Stomach (tissue), 4 donors: ENCODE measurements around the gene HAUS1.

Experiments used
- CTCF ChIP-seq, 7 experiments: fragments of 450-650 bp in 4 of 7; fragments of 200-600 bp in 3 of 7; sonication (generic) in 3 of 7; IDR thresholded peaks; one replicate each; pipeline ENCODE4 v1.5.1; 2016 to 2019; ENCODE audit warnings: antibody characterized with exemption in 7 of 7, control low read depth in 2 of 7, mild to moderate bottlenecking in 1 of 7
- EP300 ChIP-seq: sonication (generic); formaldehyde crosslinking; IDR thresholded peaks from one replicate; pipeline ENCODE4 v1.6.1; 2017; ENCODE audit warnings: antibody characterized with exemption
- POLR2A ChIP-seq, 4 donors: fragments of 450-650 bp; IDR thresholded peaks; one replicate each; pipeline ENCODE4 v1.6.1; 2016; ENCODE audit warnings: antibody characterized with exemption in 4 of 4, control low read depth in 2 of 4, mild to moderate bottlenecking in 1 of 4, moderate library complexity in 1 of 4
- POLR2AphosphoS5 ChIP-seq, 3 donors: sonication (generic); formaldehyde crosslinking; IDR thresholded peaks; one replicate each; pipeline ENCODE4 v1.6.1; 2016; ENCODE audit warnings: antibody characterized with exemption in 3 of 3

GRCh38 chr18:46166261-46166970 is 62.2 kb downstream of the HAUS1 start:
- TF ChIP-seq CTCF (IDR thresholded peaks at IDR 0.05) = no peak
- no peak for TF ChIP-seq POLR2A (IDR thresholded peaks at IDR 0.05)
- no peak for TF ChIP-seq POLR2AphosphoS5 (IDR thresholded peaks at IDR 0.05)
- no peak for TF ChIP-seq EP300
